Nucleus accumbens (tissue), 56 donors: ENCODE measurements around the gene CTRL.
"Not testable (repeated sequence)": the region's sequence is repeated elsewhere in the genome, so short reads cannot be mapped to it uniquely, and the experiment has no call there.

Source experiments
- DNase-seq, 56 donors: peaks; one replicate each; lab custom pipeline; 2025; lab: John Stamatoyannopoulos, UW

CTRL gene

GRCh38 chr16:67927131-67927941 lies 4.3 kb downstream of the CTRL start:
- no peak for DNase-seq

- peak in 30 of 56 donors; percentile 8 to 56 (median 34) for DNase-seq
Observed at GRCh38 chr16:67926181-67926750, 5.4 kb downstream of the CTRL start.

DNA sequence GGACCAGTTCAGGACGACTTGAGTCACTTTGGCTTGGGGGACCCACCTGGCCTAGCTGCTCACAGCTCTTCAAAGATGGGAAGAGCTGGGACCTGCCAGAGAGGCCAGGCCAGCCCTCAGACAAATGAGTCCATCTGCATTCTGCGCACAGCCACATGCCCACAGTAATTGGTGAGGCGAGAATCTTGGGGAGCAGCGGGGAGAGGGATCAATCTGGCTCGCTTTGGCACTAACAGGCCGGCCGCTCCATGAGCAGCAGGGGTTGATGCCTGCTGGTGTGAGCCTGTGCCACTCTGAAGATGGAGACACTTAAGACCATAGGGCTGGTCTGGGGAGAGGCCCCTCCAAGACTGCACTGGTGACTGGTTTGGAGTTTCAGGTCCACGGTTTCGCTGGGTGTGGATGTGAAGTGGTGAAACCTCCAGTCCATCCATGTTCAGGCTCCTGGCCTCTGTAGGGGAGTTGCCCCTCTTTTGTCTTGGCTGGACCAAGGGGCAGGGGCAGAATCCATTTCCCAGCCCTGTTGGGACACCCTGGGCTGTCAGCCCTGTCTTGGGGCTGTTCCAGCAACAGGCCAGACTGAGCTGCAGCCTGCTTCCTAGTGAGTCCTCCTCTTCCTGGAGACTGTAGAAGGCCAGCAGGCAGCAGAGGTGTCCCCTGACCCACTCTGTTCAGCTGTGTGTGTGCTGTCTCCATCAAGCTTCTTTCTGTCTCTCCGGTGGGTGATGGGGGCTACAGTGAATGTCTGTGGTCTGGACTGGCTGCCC lies 7.3 kb downstream of the CTRL start:
- DNase-seq, result no peak

DNA sequence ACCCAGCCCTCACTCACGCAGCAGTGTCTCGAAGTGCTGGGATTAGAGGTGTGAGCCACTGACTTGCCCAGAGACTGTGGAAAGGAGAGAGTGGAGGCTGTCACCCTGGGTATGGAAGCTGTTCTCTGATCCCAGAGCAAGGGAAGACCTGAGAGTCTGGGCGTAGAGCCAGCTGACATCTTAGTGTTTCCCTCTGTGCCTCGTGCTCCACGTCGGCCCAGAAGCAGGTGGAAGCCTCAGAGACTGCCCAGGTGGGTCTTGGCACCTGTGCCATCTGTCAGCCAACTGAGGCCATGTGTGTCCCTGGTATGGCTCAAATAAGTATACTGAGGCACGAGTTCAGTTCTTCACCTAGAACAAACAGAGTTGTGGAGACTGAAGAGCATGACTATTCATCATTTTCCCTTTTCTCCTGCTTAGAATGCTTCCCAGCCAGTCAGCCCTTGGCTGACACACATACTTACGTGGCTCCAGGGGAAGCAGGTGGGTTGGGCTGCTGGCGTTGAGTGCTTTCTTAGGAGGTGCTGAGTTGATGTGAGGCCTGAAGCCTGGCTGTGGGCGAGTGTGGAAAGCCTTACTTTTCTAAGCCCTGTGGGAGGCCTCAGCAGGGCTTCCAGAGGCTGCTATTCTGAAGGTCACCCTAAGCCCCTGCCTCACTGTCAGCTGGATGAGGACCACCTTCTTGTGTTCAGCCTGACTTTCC lies 8.1 kb downstream of the CTRL start:
- peak in 30 of 56 donors; percentile 12 to 80 (median 36) for DNase-seq

GRCh38 chr16:67922740-67923139 lies 8.9 kb downstream of the CTRL start:
- no peak for DNase-seq

DNA sequence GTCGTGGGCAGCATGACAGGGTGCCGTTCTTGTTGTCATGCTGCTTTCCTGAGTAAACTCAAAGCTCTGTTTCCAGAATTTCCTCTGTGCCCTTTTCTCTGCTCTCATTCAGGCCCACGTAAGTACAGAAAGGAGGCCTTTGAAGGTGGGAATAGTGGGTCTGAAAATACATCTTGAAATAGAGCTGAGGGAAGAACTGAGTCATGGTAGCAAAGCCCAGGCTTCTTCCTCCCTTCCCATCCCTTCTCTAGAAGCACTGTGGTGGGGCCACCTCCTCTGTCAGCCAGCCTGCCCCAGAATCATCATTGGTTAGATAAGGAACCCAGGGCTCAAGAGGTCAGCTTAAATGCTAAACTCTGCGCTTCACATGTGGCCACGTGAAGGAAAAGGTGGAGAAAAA lies 9.4 kb downstream of the CTRL start:
- peak in 3 of 56 donors; percentile 22 to 37 (median 34) for DNase-seq

DNA sequence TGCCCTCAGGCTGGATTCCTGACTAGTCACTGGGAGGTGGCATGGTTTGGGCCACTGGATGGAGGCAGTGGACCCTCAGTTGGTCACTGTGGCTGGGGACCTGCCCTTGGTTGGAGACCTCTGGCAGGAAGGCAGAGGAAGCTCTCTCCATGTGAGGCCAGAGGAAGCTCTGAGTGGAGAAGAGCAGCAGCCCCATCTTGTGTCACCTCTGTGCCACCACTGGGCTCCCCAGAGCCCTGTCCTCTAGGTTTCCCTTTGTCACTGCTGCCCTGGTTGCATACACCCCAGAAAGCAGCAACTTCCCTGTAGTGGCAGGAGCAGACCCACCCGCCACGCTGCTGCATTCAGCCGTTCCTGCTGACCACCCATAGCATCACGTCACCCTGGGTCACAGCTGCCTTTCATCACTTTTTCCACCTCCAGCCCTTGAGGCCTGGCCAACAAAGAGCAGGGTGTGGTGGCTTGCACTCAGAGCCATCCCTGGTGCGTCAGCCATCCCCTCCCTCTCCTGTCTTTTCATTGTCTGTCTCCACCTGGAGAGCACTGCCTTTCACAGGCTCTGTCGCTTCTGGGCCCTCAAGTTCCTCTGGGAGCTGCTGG lies 11.9 kb downstream of the CTRL start:
- DNase-seq, result no peak

- peak in 28 of 56 donors; percentile 24 to 90 (median 60) for DNase-seq
Observed at GRCh38 chr16:67917852-67918236, 13.8 kb downstream of the CTRL start.

GRCh38 chr16:67917140-67917851 lies 14.4 kb downstream of the CTRL start:
- peak in 48 of 56 donors; percentile 26 to 80 (median 56) for DNase-seq

GRCh38 chr16:67915831-67916723 lies 15.6 kb downstream of the CTRL start:
- DNase-seq, result no peak

GRCh38 chr16:67915496-67915769 lies 16.2 kb downstream of the CTRL start:
- not testable (repeated sequence) for DNase-seq

- DNase-seq, result no peak
Observed at GRCh38 chr16:67914758-67915495, 16.7 kb downstream of the CTRL start.

DNA sequence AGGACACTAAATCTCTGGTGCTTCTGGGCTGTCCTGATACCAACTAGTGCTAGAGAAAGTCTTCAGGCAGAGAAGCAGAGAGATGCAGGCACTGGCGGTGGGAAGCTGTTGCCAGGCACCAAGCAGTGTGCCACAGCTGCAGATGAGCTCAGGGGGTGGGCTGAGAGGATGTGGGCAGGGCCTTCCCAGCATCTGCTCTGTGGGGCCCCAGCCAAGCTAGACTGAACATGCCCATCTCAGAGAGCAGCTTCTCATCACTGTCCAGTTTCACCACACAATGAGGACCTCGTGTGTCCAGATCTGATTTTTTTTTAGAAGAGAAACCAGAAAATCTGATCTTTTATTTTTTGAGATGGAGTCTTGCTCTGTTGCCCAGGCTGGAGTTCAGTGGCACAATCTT lies 21.5 kb downstream of the CTRL start:
- DNase-seq, result peak in 51 of 56 donors; percentile 31 to 96 (median 79)

- DNase-seq, result no peak
Observed at GRCh38 chr16:67909056-67909742, 22.5 kb downstream of the CTRL start.

DNA sequence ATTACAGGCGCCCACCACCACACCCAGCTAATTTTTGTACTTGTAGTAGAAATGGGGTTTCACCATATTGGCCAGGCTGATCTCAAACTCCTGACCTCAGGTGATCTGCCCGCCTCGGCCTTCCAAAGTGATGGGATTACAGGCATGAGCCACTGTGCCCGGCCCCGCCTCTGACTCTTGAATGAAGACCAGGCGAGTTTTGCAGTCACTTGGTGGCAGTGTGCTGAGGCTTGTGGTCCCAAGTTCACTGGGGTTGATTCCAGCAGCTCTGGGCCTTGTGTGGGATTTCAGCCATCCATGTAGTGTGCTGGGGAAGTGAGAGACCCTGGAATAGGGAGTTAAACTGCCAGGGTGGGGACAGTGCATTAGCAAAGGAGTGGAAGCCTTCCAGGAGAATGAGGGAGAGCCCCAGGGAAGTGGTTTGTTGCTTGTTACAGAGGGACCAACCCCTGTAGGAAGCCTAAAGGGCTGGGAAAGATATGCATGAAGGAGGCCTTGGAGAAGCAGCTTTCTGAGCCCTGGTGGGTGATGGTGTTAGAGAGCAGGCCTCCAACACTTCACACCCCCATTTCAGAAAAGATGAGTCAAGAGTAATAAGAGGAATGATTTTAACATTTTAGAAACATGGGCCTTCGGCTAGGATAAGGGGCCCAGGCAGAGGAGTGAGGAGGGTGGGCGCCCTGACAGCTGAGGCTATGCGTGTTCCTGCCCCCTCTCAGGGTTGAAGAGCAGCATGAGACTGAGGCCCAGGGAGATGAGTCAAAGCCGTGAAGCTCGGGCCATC lies 24.1 kb downstream of the CTRL start:
- no peak for DNase-seq

DNA sequence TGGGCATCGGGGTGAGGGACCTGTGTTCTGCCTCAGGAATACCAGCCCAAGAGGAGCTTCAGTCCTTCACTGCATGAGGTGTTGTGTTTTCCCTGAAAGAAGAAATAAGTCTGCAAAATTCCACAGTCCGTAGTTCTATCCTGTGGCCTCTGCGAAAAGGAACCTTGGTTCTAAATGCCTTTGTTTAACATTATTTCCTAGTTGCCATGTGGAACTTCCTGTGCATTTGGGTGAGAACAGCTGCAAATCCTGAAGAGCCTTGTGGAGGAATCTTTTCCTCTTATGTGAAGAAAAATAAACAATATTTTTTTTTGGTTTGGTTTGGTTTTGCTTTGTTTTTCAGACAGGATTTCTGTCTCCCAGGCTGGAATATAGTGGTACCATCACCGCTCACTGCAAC lies 28.8 kb downstream of the CTRL start:
- DNase-seq, result no peak

DNA sequence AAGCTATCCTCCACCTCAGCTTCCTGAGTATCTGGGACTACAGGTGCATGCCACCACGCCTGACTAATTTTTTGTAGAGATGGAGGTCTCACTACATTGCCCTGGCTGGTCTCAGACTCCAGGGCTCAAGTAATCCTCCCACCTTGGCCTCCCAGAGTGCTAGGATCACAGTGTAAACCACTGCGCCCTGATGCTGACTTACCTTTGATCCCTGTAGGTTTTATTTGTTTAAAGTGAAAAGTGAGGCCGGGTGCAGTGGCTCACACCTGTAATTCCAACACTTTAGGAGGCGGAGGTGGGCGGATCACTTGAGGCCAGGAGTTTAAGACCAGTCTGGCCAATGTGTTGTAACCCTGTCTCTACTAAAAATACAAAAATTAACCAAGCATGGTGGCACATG lies 29.9 kb downstream of the CTRL start:
- no peak for DNase-seq
